ENCODE results near the gene HSD17B2.

- TF ChIP-seq CTCF (IDR thresholded peaks at IDR 0.05) (no peak), POLR2A (IDR thresholded peaks at IDR 0.05) (no peak)
Observed at GRCh38 chr16:82010649-82011048, 24.4 kb upstream of the HSD17B2 start.
